DND-41 (cell line): ENCODE measurements around the gene ZNF521.

Source experiments
- ATAC-seq: fragments of 200-7000 bp; cut with Tn5 transposase; 3 replicates; pipeline ENCODE4 v1.9.1; 2021; ENCODE audit warnings: low read depth; ENCODE audit not compliant: insufficient read depth
- DNase-seq: peaks from one replicate; pipeline ENCODE4 v3.0.0-alpha.2; 2020
- H2AFZ ChIP-seq: 2 replicates; pipeline ENCODE4 v1.6.0; 2012; ENCODE audit warnings: low read depth, low read length
- H3K27ac ChIP-seq: 2 replicates; pipeline ENCODE4 v1.5.1; 2012; ENCODE audit warnings: low read length, inconsistent platforms
- H3K27me3 ChIP-seq: fragments of 200-600 bp; sonication (generic); 2 replicates; pipeline ENCODE4 v1.6.0; 2012; ENCODE audit warnings: low read length, mild to moderate bottlenecking, inconsistent platforms; ENCODE audit not compliant: insufficient read depth, poor library complexity
- H3K36me3 ChIP-seq: 2 replicates; pipeline ENCODE4 v1.5.1; 2012; ENCODE audit warnings: low read length, inconsistent platforms; ENCODE audit not compliant: insufficient read depth
- H3K4me1 ChIP-seq: 2 replicates; pipeline ENCODE4 v1.5.1; 2012; ENCODE audit warnings: mild to moderate bottlenecking, low read length; ENCODE audit not compliant: insufficient read depth
- H3K4me2 ChIP-seq: 2 replicates; pipeline ENCODE4 v1.6.0; 2012; ENCODE audit warnings: mild to moderate bottlenecking, moderate library complexity, low read length, inconsistent platforms; ENCODE audit not compliant: insufficient read depth
- H3K4me3 ChIP-seq, 2 experiments: fragments of 200-600 bp in 1 of 2; shearing (Covaris generic) in 1 of 2; 2 replicates each; pipeline ENCODE4 v1.5.1; 2012 to 2016; ENCODE audit warnings: inconsistent platforms in 2 of 2, low read length in 2 of 2, mild to moderate bottlenecking in 2 of 2, low read depth in 1 of 2, moderate library complexity in 1 of 2
- H3K79me2 ChIP-seq: 2 replicates; pipeline ENCODE4 v1.6.0; 2012; ENCODE audit warnings: low read length, inconsistent platforms; ENCODE audit not compliant: insufficient read depth
- H3K9ac ChIP-seq: 2 replicates; pipeline ENCODE4 v1.6.0; 2012; ENCODE audit warnings: low read depth, mild to moderate bottlenecking, inconsistent platforms, low read length, moderate library complexity
- H3K9me3 ChIP-seq: 2 replicates; pipeline ENCODE4 v1.5.1; 2012; ENCODE audit warnings: low read length, moderate library complexity, mild to moderate bottlenecking, inconsistent platforms; ENCODE audit not compliant: insufficient read depth, severe bottlenecking
- H4K20me1 ChIP-seq: 2 replicates; pipeline ENCODE4 v1.6.0; 2012; ENCODE audit warnings: low read length; ENCODE audit not compliant: insufficient read depth
- EZH2 ChIP-seq: IDR thresholded peaks from 3 replicates; pipeline ENCODE4 v1.6.1; 2012; ENCODE audit warnings: borderline replicate concordance, low read depth, mild to moderate bottlenecking, moderate library complexity, low read length, inconsistent platforms; ENCODE audit not compliant: severe bottlenecking
- TF ChIP-seq, protein P1 (sequence below): IDR thresholded peaks from 2 replicates; pipeline ENCODE4 v1.5.1; 2012; ENCODE audit warnings: borderline replicate concordance, low read length, moderate library complexity, mild to moderate bottlenecking; ENCODE audit not compliant: poor library complexity, severe bottlenecking; ENCODE audit errors: extremely low read depth

The ZNF521 gene

DNA sequence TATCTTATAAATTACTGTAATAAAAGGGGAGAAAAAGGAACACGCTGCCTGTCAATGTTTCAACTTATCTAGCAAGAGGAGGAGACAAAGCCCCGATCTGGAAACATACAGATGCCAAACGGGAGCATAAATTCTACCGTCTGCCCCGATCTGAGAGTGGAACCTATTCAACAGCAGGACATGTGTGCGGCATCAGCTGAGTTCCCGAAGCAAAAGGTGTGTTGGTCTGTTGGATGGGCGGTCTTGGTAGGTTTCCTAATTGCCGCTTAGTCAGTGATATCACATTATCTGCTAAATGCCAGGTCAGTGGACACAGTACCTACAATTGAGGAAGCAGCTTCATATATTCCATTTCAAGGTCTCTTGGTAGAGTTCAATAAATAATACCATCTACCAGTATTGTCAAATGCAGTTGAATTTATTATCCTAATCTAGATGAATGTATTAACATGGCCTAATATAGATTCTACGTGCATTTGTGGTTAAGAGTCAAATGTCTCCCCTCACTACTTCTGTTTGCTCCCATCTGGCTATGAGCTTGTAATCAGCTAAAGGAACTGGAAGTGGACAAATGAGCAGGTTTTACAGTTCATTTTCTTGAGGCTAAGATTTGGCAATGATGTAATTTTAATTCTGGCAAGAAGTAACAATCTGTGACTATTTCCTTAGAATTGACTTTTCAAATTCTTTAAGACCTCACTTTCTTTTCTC is 219.0 kb downstream of the ZNF521 start:
- H3K9ac ChIP-seq, result no peak overlapping the region
- H3K27ac ChIP-seq, result no peak overlapping the region
- H3K4me3 ChIP-seq, result no peak overlapping the region
- no peak overlapping the region for H2AFZ ChIP-seq
- no peaks in the 10 kb centered on the region for H3K27me3 ChIP-seq
- no peaks in the 10 kb centered on the region for H3K4me1 ChIP-seq
- H3K36me3 ChIP-seq, result no peaks in the 10 kb centered on the region
- H3K4me2 ChIP-seq, result no peak overlapping the region
- TF ChIP-seq, protein P1, sequence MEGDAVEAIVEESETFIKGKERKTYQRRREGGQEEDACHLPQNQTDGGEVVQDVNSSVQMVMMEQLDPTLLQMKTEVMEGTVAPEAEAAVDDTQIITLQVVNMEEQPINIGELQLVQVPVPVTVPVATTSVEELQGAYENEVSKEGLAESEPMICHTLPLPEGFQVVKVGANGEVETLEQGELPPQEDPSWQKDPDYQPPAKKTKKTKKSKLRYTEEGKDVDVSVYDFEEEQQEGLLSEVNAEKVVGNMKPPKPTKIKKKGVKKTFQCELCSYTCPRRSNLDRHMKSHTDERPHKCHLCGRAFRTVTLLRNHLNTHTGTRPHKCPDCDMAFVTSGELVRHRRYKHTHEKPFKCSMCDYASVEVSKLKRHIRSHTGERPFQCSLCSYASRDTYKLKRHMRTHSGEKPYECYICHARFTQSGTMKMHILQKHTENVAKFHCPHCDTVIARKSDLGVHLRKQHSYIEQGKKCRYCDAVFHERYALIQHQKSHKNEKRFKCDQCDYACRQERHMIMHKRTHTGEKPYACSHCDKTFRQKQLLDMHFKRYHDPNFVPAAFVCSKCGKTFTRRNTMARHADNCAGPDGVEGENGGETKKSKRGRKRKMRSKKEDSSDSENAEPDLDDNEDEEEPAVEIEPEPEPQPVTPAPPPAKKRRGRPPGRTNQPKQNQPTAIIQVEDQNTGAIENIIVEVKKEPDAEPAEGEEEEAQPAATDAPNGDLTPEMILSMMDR, result no peak
- TF ChIP-seq EZH2, result no peak
- H3K79me2 ChIP-seq, result no peaks in the 10 kb centered on the region
- ATAC-seq, result no peak
- no peaks in the 10 kb centered on the region for H4K20me1 ChIP-seq
- no peaks in the 10 kb centered on the region for H3K9me3 ChIP-seq
- DNase-seq, result no peak

DNA sequence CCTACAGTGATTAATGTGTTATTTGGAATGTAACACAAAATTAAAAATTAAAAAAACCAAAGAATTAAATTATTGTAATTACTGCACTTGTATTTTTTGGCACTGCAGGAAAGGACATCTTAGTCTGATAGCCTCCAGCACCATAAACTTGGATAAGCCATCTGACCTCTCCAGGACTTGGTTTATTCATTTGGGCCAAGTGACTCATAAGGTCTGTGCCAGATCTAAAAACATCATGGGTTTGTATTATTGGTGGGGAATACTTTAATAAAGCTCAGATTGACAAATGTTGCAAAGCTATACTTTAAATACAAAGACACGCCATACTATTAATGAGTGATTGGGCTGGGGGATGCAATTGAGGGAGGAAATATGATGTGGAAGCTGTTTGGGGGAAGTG is 225.2 kb downstream of the ZNF521 start:
- Histone ChIP-seq H3K27ac (no peak overlapping the region), H3K4me3 (no peak overlapping the region), H3K4me1 (no peaks in the 10 kb centered on the region), H3K9ac (no peak overlapping the region), H3K9me3 (no peaks in the 10 kb centered on the region), H3K79me2 (no peaks in the 10 kb centered on the region), H3K27me3 (no peaks in the 10 kb centered on the region), H3K4me2 (no peak overlapping the region), H3K36me3 (no peaks in the 10 kb centered on the region), H2AFZ (no peak overlapping the region), H4K20me1 (no peaks in the 10 kb centered on the region)
- TF ChIP-seq, protein P1, result no peak
- TF ChIP-seq EZH2, result no peak
- no peak for ATAC-seq
- no peak for DNase-seq

DNA sequence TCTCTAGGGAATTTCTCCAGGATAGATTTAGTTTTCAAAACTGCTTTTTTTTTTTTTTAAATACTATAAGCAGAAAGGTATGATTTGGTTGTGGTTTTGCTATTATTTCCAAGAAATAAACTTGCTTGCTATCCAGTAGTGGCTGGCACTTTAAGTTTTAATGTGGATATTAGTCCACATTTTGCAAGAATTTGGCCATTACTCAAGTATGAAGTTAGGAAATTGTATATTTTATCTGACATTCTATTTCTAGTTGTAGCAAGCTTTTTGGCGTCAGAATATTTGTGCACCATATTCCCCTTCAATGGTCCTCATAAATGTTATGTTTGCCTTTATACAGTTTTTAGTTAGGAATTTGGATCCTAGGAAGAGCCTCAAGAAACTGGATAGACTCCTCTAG is 226.3 kb downstream of the ZNF521 start:
- H3K9ac ChIP-seq, result no peak overlapping the region

More for the DNA sequence above, 226.3 kb downstream of the ZNF521 start:
- TF ChIP-seq EZH2, result no peak
- TF ChIP-seq, protein P1, result no peak
- no peaks in the 10 kb centered on the region for H3K27me3 ChIP-seq
- no peak for ATAC-seq
- H3K4me1 ChIP-seq, result no peaks in the 10 kb centered on the region
- no peak overlapping the region for H3K27ac ChIP-seq
- DNase-seq, result no peak
- H3K4me2 ChIP-seq, result no peak overlapping the region
- H2AFZ ChIP-seq, result no peak overlapping the region
- no peaks in the 10 kb centered on the region for H3K36me3 ChIP-seq
- H3K9me3 ChIP-seq, result no peaks in the 10 kb centered on the region
- H3K79me2 ChIP-seq, result no peaks in the 10 kb centered on the region
- H3K4me3 ChIP-seq, result no peak overlapping the region
- no peaks in the 10 kb centered on the region for H4K20me1 ChIP-seq
